TTC549 (cell line): ENCODE measurements around the gene RUNX3.
"Not testable (repeated sequence)": the region's sequence is repeated elsewhere in the genome, so short reads cannot be mapped to it uniquely, and the experiment has no call there.

Experiments used
- FAIRE-seq: peaks from 2 replicates; lab custom pipeline; 2012; peaks lifted over from hg19 to GRCh38; lab: Jason Lieb, UNC

RUNX3 gene

DNA sequence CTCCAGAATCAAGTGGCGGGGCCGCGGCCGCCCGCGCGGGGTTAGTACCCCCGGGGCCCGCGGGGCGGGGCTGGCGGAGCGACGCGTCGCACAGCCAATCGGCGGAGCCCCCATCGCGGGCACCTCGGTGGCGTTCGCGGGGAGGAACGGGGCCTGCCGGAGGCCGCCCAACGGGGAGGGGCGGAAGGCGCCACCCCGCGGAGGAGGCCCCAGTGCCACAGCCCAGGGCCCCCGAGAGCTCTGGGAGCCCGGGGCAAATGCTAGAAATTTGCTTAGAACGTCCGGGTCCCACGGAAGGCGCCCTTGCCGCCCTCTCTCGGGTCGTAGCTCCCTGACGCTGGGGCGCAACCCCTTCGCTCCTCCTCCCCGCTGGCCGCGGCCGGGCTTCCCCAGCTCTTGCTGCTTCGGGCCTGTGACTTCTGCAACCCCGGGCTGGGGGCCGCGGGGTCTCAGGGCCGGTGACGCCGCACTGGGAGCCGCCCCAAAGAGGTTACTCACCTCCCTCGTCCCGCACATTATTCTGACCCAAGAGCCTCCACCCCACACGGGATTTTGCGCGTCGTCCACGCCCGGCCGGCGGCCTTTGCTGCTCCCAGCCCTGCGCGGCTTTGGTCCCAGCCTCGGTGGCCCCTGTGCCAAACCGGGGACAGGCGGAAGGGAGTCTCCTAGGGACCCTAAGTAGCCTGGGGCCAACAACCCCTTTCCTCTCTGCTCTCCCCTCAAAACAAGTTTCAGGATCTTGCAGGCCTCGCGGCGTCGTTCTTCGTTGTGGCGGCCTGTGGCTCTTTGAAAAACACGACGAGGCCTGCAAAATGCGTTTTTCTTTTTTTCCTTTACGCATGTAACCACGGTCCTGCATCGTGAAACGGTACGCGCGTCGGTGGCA lies at the start of gene RUNX3:
TSS of gene RUNX3 (minus strand) at position 17 of the 886 bp plus-strand sequence. CDS start 408 bp downstream, outside the sequence.
- no peak for FAIRE-seq

DNA sequence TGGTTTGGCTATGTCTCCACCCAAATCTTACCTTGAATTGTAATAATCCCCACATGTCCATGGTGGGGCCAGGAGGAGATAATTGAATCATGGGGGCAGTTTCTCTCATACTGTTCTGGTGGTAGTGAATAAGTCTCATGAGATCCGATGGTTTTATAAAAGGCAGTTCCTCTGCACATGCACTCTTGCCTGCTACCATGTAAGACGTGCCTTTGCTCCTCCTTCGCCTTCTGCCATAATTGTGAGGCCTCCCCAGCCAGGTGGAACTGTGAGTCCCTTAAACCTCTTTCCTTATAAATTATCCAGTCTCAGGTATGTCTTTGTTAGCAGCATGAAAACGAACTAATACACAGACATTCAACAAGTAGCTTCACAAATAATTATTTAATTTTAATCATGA lies 49.2 kb upstream of the RUNX3 start:
- FAIRE-seq = not testable (repeated sequence)

DNA sequence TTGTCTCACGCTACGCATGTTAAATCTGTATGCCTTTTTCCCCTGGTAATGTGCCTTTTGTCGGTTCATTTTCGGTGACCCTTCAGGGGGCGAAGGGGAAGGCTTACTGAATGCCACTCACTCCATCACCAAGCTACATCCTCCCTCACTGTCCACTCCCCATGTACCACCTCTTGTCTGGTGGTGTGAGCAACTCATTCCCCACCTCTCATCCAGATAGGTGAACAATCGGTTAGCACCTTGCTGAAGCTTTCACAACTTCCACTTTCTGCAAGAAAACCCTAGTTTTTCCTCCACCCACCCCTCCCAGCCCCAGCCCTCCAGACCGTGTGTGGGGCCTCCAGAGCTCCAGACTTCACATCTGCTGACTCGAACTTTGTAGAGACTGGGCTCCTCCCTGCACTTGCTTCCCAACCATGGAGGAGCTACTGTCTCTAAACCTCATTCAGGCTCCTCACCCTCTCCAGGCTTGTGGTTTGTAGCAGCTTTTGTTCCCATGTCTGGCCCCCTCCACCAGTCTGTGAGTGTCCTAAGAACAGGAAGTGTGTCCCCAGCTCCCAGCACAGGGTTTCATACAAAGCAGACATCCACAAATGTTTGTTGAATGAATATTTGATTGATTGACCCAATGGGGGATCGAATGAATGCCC lies 48.4 kb upstream of the RUNX3 start:
- no peak for FAIRE-seq

DNA sequence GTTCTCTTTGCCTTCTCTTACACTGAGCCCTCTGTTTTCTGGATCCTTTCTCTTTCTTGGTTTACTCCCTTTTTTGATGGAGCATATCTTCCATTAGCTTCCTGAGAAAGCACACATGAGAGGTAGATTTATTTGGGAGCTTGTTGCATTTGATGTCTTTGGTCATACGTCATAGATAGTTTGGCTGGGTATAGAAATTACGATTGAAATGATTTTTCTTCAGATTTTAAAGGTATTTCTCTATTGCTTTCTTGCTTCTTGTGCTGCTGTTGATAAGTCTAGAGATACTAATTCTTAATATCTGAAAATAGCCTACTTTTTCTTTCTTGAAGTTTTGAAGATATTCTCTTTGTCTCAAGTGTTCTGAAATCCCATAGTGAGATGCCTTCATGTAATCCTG lies 45.3 kb upstream of the RUNX3 start:
- FAIRE-seq = no peak

DNA sequence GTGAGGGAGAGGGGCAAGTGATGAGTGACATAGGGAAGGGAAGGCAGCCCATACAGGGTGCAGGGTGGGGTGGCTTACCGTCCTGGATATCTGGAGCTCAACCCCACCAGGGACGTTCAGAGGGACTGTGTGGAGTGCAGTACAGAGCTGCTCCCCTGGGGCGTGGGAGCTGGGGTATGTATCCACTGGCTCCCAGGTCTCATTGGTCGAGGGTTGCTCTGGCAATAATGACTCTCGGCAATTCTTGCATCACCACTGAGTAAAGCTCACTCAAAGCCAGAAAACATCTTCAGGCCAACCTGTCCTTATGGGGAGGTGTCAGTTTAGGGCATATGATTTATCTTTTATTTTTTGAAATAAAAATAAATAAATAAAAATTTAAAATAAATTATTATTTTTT lies 43.2 kb upstream of the RUNX3 start:
- FAIRE-seq = no peak

DNA sequence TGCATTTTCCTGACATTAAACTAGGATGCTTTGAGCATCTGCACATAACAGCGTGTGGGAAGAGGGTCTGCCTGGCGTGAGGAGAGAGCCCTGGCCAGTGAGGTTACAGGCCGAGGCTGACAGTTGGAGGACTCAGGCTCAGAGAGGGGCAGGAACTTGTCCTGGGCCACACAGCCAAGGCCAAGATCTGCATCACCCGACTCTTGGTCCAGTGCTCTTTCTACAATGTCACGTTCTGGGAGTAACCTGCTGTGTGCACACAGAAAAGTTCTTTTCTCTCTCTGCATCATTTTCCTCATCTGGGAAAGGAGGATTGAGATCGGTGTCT lies 42.8 kb upstream of the RUNX3 start:
- FAIRE-seq = no peak

DNA sequence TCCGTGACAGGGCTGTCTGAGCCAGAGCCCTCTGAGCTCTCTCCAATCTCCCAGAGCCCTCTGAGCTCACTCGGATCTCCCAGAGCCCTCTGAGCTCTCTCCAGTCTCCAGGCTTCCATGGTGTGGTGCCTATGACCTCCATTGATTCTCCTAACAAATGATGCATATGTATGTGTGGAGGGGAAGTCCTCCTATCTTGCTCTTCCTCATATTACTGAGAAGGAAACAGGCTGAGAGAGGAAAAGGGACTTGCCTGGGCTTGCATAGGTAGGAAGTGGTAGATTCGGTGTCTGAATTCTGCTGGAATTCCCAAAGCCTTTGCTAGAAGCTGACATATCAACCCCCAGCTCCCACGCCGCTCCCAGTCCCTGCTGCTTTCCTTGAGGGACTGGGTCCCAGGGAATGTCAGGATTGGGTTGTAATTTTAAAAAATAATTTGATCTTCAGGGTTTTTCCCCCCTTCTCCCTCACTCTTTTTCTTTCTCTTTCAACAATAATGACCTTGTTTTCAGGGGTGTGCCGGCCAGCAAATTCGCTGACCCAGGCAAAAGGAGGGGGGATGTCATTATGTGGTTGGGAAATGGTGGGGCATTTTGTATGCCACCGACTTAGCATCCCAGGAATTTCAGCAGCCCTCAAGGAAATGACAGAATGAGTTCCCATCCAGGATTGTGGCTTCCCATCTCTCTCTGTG lies 42.3 kb upstream of the RUNX3 start:
- FAIRE-seq = no peak

DNA sequence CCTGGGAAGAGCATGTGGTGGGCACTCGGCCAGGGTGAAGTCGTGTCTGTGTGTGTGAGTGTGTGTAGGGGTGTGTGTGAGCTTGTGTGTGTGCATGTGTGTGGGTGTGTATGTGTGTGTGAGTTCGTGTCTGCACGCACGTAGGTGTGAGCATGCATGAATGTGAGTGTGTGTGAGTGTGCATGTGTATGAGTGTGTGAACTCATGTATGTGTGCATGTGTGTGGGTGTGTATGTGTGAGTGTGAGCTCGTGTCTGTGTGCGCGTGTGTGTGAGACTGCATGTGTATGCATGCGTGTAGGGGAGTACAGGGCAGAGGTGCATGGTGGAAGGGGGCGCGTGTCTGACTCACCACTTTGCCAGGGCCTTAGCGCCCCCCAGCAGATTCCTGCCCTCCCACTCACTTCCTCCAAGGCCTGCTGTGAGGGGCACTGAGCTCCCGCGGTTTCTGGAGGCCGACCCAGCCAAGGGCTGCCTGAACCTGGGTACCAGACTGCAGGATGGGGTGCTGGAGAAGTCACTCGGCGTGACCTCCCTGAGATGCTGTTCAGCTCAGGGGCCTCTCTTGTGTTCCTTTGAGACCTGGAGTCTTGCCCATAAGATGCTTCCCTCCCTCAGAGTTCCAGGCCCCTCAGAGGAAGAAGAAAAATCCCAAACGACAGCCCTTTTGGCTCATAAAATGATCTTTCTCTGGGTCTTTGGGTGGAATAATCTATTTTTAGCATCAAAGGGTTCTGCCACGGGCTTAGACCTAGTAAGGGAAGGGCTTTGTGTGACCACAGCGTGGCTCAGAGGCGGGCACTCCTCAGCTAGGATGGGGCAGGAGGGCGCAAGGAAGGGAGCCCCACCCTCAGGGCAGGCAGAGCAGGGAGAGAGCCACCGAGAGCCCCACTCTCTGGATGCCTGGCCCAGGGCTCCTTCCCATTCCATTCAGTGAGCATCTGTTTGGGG lies 41.1 kb upstream of the RUNX3 start:
- FAIRE-seq = no peak

DNA sequence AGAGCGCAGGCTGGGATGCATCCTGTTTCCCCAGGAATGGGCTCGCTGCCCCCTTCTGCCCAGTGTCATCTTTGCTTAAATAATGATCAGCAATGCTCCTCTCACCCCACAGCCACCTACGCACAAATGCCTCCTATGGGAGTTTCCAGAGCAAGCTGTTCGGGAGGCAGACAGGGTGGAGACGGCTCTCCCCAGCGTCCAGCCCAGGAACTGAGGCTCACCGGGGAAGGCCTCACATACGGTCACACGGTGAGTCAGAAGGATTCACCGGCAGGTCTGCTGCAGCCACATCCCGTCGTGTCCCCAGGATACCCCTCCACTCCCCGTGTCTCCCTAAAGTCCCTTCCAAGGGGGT lies 40.3 kb upstream of the RUNX3 start:
- FAIRE-seq = no peak

DNA sequence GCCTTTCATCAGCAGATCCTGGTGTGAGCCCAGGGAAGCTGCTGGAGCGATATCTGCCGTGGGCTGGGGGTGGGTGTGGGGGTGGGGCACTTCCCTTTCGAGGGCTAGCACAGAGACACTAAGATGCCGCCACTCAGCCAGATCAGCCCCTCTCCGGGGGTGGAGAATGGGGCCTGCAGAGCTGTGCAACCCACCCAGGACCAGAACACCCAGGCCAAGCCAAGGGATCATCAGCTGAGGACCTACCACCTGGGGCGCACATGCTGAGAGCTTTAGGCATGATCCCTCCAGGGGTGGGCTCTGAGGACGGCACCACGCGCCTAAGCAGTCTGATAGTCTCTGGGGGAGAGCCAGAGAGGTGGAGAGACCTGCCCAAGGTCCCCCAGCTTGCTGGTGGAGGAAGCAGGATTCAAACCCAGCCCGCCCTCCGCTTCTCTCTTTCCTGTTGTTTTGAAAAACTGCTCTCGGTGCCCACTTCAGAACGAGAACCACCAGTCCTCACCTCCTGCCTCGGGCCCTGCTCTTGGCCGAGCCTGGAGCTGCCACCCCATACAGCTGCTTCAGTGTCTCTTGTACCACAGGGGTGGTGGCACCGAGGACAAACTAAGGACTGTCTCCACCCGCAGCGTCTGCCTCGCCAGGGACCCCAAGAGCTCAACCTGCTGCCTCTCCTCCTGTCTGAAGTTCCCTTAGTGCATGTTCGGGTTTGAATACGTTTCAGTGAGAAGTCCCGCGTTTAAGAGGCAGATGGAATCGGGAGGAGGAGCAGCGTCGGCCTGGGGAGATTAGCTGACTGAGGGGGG lies 39.7 kb upstream of the RUNX3 start:
- FAIRE-seq = no peak

DNA sequence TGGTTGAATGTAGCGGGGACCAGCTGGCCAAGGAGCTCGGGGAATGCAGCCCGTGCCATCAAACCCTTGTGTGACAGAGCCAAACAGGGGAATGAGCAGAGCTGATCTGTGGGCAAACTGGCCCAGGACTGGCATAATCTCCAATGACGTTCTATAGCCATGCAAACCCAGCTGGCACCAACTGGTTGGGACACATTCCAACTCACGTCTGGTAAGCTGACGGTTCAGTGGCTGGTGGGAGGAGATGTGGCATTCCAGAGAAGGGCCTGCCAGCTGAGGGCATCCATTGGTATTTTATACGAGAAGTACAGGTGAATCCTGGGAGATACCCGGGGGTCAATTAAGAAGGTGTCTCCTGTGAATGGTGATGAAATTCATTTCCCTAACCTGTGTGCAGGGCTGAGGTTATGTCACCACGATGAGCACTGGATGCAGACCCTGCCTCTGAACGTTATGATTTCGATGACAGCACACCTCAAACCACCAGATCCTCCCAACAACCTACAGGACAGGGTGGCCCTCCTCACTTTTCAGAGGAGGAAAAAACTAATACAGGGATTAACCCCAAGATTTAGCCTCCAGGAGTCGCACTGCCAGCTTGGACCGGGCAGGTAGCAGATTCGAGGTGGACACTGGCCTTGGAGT lies 39.0 kb upstream of the RUNX3 start:
- no peak for FAIRE-seq

DNA sequence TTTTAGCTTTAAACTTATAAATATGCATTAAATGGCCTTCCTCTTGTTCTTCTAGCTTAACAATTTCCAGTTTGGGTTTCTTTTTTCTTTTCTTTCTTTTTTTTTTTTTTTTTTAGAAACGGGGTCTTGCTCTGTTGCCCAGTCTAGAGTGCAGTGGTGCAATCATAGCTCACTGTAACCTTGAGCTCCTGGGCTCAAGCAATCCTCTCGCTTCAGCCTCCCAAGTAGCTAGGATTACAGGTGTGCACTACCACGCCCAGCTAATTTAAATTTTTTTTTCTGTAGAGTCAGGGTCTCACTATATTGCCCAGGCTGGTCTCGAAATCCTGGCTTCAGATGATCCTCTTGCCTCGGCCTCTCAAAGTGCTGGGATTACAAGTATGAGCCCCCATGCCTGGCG lies 37.9 kb upstream of the RUNX3 start:
- no peak for FAIRE-seq

DNA sequence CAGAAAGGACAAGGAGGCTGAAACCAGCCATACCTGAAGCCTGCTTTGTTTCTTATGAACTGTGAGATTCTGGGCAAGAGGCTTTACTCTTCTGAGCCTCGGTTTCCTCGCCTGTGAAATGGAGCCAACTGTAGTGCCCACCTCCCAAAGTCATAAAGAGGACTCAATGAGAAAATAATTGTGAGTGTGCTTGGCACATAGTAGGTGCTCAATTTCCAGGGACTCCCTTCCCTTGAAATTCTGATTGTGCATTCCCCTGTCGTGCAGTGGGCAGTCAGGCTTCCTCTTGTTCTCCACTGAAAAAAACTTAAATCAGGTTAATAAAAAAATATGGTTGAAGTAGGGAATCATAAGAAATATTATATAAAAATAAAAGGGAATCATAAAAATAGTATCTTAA lies 37.5 kb upstream of the RUNX3 start:
- FAIRE-seq = no peak

DNA sequence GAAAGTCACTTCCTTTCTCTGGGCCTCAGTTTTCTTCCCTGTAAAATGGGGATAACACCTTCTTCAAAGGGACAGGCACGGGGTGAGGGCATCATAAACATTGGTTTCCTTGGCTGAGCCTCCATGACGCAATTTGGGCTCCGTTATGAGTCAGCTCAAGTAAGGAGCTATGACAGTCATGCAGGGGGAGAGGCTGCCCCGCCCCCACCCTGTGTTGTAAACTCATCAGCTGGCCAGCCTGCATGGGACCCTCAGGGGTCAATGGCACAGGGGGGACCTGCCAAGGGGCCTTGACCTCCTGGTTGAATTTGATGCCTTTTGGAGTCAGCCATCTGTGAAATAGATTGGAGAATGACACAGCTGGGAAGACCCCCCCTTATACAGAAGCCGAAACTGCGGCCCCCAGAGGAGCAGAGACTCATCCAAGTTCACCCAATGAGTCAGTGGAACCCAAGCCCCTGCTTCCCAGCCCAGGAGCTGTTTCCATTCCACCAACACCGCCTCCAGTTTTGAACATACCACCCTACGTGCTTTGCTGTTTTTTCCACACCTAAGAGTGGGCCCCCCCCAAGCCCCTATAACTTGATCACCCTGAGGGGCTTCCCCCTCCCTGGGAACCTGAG lies 36.8 kb upstream of the RUNX3 start:
- FAIRE-seq = no peak

DNA sequence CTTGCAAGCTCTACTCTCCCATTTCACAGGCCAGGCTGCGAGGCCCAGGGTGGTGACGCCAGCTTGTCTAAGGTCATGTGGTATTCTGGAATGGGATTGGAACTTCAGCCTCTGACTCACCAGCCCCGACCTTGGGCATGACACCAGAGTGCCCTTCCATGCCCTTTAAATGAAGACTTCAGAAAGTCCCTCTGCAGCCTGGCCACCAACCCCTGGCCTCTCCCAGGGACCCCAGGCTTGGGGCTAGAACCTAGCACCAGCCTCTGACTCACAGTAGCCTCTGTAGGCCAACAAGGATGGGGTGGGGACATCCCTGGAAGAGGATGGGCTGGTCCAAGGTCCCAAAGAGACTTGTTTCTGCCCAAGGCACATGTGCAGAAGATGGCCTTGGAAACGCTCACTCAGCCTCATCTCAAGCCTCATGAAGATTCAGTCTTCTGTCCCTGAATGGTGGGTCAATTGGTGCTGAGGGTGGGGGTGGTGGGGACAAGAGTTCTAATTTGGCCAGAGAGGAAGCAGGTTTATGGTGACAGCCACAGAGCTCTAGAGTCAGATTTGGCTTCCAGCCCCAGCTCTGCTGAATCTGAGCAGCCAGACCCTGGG lies 36.1 kb upstream of the RUNX3 start:
- no peak for FAIRE-seq

DNA sequence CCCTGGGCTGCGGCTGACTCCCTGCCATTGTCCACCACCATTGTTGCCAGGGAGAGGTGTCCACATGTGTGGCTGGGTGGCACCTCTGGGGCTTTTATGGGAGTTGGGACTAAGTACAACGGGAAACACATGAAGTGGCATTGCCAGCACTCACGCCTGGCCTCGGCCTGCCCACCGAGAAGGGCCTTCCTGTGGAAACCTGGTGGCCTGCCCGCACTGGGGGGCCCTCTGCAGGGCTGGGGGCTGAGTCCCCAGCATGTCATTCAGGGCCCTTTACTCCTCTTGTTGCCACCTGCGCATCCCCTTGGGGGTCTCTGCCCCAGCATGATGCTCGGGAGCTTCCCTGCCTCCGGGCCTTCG lies 35.5 kb upstream of the RUNX3 start:
- no peak for FAIRE-seq

DNA sequence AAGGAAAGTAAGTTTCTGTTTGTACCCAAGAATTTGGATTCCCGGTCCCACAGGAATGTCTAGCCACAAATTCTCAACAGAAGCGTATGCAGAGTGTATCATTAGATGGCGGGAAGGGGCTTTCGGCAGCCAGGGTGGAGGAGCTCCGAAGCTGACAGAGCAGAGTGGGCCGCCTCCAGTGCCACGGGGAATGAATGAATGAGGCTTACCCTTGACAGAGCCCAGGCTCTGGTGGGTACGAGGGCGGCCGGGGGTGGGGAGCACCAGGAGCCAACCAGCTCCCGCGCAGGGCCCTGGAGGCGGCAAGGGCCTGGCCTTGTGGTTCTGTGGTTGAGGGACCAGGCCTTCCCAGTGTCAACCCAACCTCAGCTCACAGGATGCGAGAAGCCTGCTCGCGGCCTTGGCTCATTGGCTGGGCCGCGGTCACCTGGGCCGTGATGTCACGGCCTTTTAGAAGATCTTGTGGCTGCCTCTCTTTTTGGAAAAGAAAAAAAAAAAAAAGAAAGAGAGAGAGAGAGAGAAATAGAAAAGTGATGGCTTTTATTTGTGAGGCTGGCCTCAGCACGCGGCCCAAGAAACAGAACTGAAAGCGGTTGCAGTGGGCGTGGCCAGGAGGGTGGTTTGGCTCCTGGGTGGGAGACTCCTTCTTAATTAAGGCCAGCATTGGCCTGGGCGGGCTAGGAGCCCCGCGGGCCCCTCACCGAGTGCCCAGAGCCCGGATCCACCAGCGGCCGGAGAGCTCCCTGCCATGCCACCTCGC lies 34.9 kb upstream of the RUNX3 start:
- no peak for FAIRE-seq

DNA sequence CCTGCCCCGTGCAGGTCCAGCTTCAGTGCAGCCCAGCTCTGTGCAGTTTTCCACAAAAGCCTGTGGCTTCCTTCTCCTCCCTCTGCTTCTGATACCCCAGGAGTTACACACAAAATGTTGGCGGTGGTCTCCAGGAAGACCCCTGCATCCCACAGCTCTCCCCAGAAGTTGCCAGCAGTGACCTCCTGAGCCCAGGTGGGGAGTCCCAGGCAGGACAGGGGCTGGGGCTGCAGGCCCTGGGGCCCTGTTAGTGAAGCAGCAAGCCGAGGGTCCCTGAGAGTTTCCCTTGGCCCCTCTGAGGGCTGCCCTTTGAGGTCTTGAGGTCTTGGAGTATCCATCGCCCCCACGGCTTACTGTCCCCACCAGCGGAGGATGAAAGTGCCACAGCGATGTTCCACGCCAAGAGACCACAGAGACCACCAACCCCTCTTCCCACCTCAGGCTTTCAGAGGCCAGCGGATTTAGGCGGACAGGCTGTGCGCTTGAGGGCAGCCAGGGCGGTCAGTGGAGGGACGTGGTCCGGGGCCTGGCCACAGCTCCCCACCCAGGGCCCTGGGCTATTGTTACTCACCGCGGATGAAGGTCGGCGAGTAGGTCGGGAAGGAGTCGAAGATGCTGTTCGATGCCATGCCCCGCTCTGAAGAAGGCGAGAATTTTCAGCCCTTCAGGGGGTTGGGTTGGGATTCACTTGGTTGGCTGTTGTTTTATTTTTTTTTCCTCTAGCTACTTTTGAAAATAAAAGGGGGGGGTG lies 34.0 kb upstream of the RUNX3 start:
- no peak for FAIRE-seq
